Activated CD8-positive, alpha-beta memory T cell treated with anti-CD3 and anti-CD28 coated beads, Interleukin-2, amount 10 ng/mL, durations not matched to agents 7 days and 5 days (primary cell): Measurements from ENCODE around the gene PTPRM. TPM values are rescaled to one million over a fixed set of nuclear protein-coding genes. Genes with fewer than 3 reads are reported as not detected.

ENCODE experiments used
- ATAC-seq: fragments of 150-1000 bp; cut with Tn5 transposase; one replicate; pipeline ENCODE4 v1.10.0; 2021; ENCODE audit warnings: moderate library complexity
- CTCF ChIA-PET: fragments of 350-600 bp; sonication (Branson Sonifier 250); formaldehyde crosslinking; loops from one replicate; lab custom pipeline; 2021; ENCODE audit warnings: antibody characterized with exemption; lab: Charles Lee
- DNase-seq: peaks from one replicate; pipeline ENCODE4 v3.0.0-alpha.2; 2020
- H3K27ac Mint-ChIP-seq: one replicate; pipeline ENCODE4 v1.8.0; 2021; ENCODE audit warnings: mild to moderate bottlenecking, mixed read lengths
- H3K27me3 Mint-ChIP-seq: one replicate; pipeline ENCODE4 v1.8.0; 2021; ENCODE audit warnings: mixed read lengths
- H3K36me3 Mint-ChIP-seq: one replicate; pipeline ENCODE4 v1.8.0; 2021; ENCODE audit warnings: mild to moderate bottlenecking, mixed read lengths
- H3K4me1 Mint-ChIP-seq: one replicate; pipeline ENCODE4 v1.8.0; 2021; ENCODE audit warnings: mixed read lengths
- H3K4me3 Mint-ChIP-seq: one replicate; pipeline ENCODE4 v1.8.0; 2021; ENCODE audit warnings: mild to moderate bottlenecking, moderate library complexity, mixed read lengths
- H3K9me3 Mint-ChIP-seq: one replicate; pipeline ENCODE4 v1.8.0; 2022; ENCODE audit warnings: low read depth, mixed read lengths
- total RNA-seq, 2 experiments: library from RNA; stranded (reverse); gene quantifications; one replicate each; pipeline ENCODE4 v1.2.3, GENCODE V29; 2021

Gene PTPRM
- total RNA-seq, 2 experiments from 2014 or later: 3.1 to 5.7 TPM

DNA sequence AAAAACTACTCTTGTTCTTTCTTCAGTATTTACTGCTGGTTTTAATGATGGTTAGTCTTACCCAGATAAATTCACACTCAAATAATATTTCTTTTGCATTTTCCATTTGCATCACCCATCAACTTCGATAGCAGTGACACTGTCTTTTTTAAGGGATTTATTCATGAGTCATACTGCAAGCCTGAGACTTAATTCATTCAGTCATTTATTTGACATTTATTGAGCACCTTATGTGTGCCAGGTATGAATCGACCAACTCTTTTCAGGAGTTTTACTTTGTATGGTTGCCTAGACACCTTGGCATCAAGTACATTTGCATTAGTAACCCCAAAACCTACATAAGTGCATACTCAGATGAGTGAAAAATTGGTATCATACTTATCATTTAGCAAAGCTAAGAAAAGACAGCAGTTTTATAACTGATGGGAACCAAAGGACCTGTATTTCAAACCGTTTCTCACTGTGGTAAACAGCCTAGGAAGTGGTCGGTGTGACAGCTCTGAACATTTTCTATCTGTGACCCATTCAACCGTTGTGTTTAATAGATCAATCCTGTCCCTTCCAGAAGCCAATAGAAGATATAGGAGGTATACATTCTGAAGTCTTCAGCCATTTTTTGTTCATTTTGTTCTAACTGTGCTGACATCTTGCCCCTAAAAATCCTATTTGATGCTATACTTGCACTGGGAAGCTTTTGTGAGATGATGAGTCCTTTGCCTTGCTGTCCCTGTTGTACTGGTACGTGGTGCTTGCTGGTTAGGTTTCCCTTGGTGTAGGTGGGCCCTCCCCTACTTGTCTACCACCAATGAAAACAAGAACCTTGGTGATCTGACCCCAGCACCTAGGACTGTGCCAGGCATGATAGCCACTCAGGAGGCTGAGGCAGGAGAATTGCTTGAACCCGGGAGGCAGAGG, 557.4 kb downstream of the PTPRM start:
- no peaks in the 10 kb centered on the region for H3K27me3 Mint-ChIP-seq
- no peak for DNase-seq
- H3K27ac Mint-ChIP-seq: no peak overlapping the region
- H3K4me1 Mint-ChIP-seq: no peaks in the 10 kb centered on the region
- H3K4me3 Mint-ChIP-seq: no peak overlapping the region
- H3K9me3 Mint-ChIP-seq: peaks cover 8% of the 10 kb centered on the region
- CTCF ChIA-PET: no interaction called here
- no peaks in the 10 kb centered on the region for H3K36me3 Mint-ChIP-seq
- ATAC-seq: no peak

DNA sequence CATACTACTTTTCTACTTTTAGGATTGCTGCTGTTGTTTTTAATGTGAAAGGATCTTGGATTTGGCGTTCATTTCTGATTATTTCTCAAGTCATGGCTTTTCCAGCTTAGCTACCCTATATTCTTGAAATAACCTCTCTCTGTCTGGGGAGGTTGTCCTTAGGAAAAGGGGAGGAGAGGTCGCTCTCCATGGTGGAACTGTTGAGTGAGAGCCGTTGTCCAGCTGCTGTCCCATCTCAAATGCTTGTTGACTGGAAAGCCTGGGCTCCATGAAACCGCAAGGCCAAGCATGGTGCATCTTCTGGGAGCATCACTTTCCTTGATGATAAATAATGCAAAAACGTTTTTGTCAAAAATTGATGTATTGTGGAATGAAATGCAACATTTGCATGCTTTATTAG, 563.0 kb downstream of the PTPRM start:
- no peak overlapping the region for H3K27ac Mint-ChIP-seq
- ATAC-seq (no peak), DNase-seq (no peak)
- H3K4me3 Mint-ChIP-seq: no peak overlapping the region
- peaks cover 12% of the 10 kb centered on the region for H3K9me3 Mint-ChIP-seq
- no peaks in the 10 kb centered on the region for H3K27me3 Mint-ChIP-seq
- H3K4me1 Mint-ChIP-seq: no peaks in the 10 kb centered on the region
- H3K36me3 Mint-ChIP-seq: no peaks in the 10 kb centered on the region
- CTCF ChIA-PET: no interaction called here

DNA sequence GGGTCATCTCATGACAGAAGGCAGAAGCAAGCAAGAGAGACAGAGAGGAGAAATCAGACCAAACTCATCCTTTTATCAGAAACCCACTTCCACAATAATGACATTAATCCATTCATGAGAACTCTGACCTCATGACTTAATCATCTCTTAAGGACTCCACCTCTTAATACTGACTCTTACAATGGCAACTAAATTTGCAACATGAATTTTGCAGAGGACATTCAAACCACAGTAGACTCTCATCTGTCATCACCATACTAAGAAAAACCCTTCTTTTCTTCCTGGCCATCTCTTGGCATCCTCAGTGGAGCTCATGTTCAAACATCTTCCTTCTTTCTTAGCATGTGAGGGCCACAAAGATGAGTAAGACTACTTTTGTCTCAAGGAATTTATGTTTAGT, 565.9 kb downstream of the PTPRM start:
- peaks cover 4% of the 10 kb centered on the region for H3K9me3 Mint-ChIP-seq
- H3K4me1 Mint-ChIP-seq: no peaks in the 10 kb centered on the region
- H3K27me3 Mint-ChIP-seq: no peaks in the 10 kb centered on the region
- ATAC-seq (no peak), DNase-seq (no peak)
- no peak overlapping the region for H3K27ac Mint-ChIP-seq
- H3K36me3 Mint-ChIP-seq: no peaks in the 10 kb centered on the region
- no peak overlapping the region for H3K4me3 Mint-ChIP-seq
- CTCF ChIA-PET: no interaction called here

DNA sequence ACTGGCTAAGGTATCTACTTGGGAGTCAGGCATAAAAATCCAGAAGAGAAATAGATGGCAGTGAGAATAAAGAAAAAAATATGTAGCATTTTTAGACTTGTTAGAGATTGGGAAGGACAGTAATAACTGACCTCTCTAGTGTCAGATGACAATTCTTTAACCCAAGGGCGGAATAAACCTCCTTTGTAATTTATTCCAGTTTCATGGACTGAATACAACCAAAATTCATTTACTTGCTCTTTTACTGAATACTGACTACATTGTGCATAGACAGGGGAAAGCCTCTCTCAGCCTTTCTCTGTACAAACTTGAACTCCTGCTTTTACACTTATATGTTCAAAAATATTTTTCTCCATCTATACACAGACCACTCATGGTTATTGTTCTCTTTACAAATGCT, 566.8 kb downstream of the PTPRM start:
- no peaks in the 10 kb centered on the region for H3K36me3 Mint-ChIP-seq
- no peak for ATAC-seq
- no peaks in the 10 kb centered on the region for H3K27me3 Mint-ChIP-seq
- peaks cover 6% of the 10 kb centered on the region for H3K9me3 Mint-ChIP-seq
- CTCF ChIA-PET: no interaction called here
- no peak for DNase-seq
- no peaks in the 10 kb centered on the region for H3K4me1 Mint-ChIP-seq
- no peak overlapping the region for H3K4me3 Mint-ChIP-seq
- H3K27ac Mint-ChIP-seq: no peak overlapping the region

DNA sequence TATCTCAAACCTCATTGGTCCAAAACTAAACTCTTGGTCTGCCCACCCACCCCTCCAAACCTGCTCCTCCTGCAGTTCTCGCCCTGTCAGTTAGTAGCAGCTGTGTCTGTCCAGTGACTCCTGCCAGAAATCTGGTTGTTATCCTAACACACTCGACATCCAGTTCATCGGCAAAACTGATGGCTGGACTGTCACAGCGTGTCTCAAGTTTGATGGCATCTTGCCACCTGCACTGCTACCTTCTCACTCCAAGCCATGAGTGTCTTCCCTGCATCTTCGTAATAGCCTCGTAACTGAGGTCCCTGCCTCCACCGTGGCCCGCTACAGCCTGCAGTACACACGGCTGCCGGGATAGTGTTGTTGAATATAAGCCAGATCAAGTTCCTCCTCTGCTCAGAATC, 572.0 kb downstream of the PTPRM start:
- CTCF ChIA-PET: no interaction called here
- H3K27ac Mint-ChIP-seq: no peak overlapping the region
- H3K9me3 Mint-ChIP-seq: peaks cover 9% of the 10 kb centered on the region
- H3K4me1 Mint-ChIP-seq: no peaks in the 10 kb centered on the region
- no peaks in the 10 kb centered on the region for H3K36me3 Mint-ChIP-seq
- H3K27me3 Mint-ChIP-seq: no peaks in the 10 kb centered on the region
- H3K4me3 Mint-ChIP-seq: no peak overlapping the region
- DNase-seq (no peak), ATAC-seq (no peak)

DNA sequence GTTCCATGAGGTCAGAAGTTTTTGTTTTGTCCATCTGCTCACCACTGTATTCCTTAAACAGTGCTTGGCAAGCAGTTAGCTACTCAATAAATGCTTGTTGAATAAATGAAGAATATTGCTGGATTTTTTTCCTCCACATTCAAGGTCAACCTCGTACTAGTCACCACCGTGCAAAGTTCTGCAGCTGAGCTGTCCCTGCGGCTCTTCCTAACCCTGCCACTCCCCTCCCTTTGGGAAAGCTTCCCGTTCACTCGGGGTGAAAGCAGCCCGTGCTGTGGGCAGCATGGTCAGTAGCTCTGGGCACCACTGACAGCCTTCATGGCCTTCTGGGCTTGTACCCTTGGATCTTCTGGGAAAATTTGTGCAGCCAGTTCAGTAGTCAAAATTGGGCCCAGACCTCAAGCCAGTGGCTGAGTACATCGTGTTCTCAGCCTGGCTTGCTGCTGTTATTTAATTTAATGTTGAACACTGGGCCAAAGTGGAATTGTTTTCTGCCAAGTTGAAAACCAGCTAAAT, 572.8 kb downstream of the PTPRM start:
- Mint-ChIP-seq H3K27me3 (no peaks in the 10 kb centered on the region), H3K36me3 (no peaks in the 10 kb centered on the region), H3K9me3 (peaks cover 8% of the 10 kb centered on the region), H3K4me3 (no peak overlapping the region), H3K4me1 (no peaks in the 10 kb centered on the region), H3K27ac (no peak overlapping the region)
- DNase-seq (no peak), ATAC-seq (no peak)
- CTCF ChIA-PET: no interaction called here

DNA sequence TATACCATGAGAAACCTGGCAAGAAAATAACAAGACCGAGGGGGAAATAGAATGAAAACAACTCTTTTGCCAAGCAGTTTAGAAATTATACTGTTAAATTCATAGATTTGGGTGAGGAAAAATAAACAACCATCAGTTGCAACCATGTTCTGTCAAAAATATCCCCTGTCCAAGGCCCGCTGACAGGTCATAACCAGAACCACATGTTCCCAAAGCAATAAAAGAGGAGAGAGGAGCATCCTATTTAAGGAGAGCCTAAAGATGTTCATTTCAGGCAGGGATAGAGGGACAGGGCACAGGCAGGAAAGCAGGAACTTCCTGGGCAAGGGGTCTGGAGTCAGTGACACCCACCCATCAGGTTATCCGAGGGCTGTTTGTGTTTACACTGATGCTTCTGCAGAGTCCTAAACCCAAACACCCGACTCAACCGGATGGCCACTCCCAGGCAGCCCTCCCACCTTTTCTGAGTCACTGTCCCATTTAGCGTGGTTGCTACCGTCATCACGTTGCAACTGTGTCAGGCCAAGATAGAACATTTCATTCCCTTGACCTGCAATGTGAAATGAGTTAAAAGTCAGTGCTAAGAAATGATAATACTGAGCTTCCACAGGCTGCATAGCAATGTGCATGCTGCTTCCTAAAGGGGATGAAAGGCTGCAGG, 573.9 kb downstream of the PTPRM start:
- CTCF ChIA-PET: no interaction called here
- DNase-seq: no peak
- no peak overlapping the region for H3K4me3 Mint-ChIP-seq
- no peak for ATAC-seq
- no peaks in the 10 kb centered on the region for H3K27me3 Mint-ChIP-seq
- no peak overlapping the region for H3K27ac Mint-ChIP-seq
- no peaks in the 10 kb centered on the region for H3K36me3 Mint-ChIP-seq
- peaks cover 8% of the 10 kb centered on the region for H3K9me3 Mint-ChIP-seq
- no peaks in the 10 kb centered on the region for H3K4me1 Mint-ChIP-seq

DNA sequence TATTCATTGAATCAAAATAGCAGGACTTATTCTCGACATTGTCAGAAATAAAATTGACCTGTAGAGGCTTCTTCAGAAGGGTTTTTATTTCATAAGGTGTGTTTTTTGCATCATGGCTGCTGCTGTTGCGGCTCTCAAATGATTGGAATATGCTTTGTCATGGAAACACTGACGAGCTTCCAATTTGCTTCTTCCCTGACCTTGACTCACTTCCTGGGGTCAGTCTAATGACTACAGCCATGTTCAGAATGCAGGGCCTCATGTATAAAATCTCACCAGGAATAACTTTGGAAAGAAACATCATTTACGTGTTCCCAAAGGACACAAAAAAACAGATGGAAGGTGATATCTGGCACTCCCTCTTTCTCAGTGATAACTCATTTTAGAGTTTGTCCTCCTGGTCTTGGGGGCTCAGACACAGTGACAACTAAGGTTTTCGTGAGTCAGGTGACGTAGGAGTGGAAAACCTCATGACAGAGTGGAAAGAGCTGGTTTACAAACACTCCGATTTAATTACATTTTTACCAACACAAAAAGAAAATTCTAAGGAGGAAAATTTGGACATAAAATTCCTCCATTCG, 575.1 kb downstream of the PTPRM start:
- no peak overlapping the region for H3K4me3 Mint-ChIP-seq
- H3K4me1 Mint-ChIP-seq: no peaks in the 10 kb centered on the region
- no peak overlapping the region for H3K27ac Mint-ChIP-seq
- H3K9me3 Mint-ChIP-seq: peaks cover 8% of the 10 kb centered on the region
- ATAC-seq (no peak), DNase-seq (no peak)
- no peaks in the 10 kb centered on the region for H3K36me3 Mint-ChIP-seq
- CTCF ChIA-PET: no interaction called here
- no peaks in the 10 kb centered on the region for H3K27me3 Mint-ChIP-seq

DNA sequence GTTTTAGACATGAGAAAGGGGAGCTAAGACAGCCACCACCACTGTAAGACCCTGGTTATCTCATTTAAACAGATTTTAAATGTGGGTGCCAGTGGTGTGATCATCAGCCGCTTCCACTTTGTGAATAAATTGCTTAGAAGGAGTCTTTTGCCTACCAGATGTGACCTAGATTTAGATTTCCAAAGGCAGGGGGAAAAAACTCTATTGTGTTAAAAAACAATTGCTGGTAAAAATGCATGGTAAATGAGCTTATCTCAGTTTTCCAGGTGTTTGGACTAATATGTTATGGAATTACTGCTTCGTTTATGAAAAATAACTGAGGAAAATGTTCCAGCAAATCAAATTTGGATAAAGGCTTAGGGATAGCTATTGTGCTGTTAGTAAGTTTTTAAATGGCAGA, 575.8 kb downstream of the PTPRM start:
- no peak overlapping the region for H3K4me3 Mint-ChIP-seq
- DNase-seq (no peak), ATAC-seq (no peak)
- no peaks in the 10 kb centered on the region for H3K27me3 Mint-ChIP-seq
- H3K4me1 Mint-ChIP-seq: no peaks in the 10 kb centered on the region
- no peak overlapping the region for H3K27ac Mint-ChIP-seq
- peaks cover 8% of the 10 kb centered on the region for H3K9me3 Mint-ChIP-seq
- no peaks in the 10 kb centered on the region for H3K36me3 Mint-ChIP-seq
- CTCF ChIA-PET: no interaction called here

DNA sequence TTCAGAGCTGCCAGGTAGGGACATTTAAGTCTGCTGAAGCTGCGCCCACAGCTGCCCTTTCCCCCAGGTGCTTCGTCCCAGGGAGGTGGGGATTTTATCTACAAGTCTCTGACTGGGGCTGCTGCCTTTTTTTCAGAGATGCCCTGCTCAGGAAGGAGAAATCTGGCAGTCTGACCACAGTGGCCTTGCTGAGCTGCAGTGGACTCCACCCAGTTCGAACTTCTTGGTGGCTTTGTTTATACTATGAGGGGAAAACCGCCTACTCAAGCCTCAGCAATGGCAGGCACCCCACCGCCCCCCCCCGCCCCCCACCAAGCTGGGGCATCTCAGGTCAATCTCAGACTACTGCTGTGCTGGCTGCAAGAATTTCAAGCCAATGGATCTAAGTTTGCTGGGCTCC, 584.1 kb downstream of the PTPRM start:
- Mint-ChIP-seq H3K36me3 (no peaks in the 10 kb centered on the region), H3K4me3 (no peak overlapping the region), H3K4me1 (no peaks in the 10 kb centered on the region), H3K27me3 (no peaks in the 10 kb centered on the region), H3K27ac (no peak overlapping the region), H3K9me3 (peaks cover 3% of the 10 kb centered on the region)
- no peak for ATAC-seq
- DNase-seq: no peak
- CTCF ChIA-PET: no interaction called here

DNA sequence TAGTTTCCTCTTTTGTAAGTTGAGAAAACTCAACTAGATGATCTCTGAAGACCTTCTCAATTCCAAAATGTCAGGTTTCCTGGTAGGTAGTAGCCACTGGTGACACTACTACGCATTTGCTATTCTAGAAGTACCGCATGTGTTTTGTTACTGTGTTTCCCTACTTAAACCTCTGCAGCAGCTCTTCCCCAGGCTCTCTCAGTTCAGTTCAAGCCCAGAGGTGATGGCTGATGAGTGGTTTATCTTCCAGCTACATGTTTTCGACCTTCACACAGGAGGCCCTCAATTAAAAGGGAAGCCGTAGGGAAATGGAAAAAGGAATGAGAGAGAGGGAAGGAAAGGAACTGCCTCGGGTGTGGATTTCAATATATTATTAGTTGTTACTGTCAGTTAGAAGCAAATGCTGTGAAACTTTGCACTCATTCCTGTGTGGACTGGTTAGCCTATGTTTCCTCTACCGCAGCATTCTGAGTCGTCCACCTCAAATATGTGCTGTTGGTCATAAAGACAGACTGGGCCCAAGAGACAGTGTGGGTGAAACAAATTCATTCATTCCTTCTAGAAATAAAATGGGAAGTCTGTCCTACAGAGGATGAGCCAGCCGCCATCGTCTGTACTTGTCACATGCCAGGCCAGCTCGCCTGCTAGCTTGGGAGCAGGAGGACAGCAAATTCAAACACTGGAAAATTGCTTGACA, 586.9 kb downstream of the PTPRM start:
- no peak overlapping the region for H3K4me3 Mint-ChIP-seq
- no peaks in the 10 kb centered on the region for H3K4me1 Mint-ChIP-seq
- DNase-seq (no peak), ATAC-seq (no peak)
- H3K36me3 Mint-ChIP-seq: no peaks in the 10 kb centered on the region
- H3K27ac Mint-ChIP-seq: no peak overlapping the region
- peaks cover 3% of the 10 kb centered on the region for H3K9me3 Mint-ChIP-seq
- H3K27me3 Mint-ChIP-seq: no peaks in the 10 kb centered on the region
- CTCF ChIA-PET: no interaction called here

DNA sequence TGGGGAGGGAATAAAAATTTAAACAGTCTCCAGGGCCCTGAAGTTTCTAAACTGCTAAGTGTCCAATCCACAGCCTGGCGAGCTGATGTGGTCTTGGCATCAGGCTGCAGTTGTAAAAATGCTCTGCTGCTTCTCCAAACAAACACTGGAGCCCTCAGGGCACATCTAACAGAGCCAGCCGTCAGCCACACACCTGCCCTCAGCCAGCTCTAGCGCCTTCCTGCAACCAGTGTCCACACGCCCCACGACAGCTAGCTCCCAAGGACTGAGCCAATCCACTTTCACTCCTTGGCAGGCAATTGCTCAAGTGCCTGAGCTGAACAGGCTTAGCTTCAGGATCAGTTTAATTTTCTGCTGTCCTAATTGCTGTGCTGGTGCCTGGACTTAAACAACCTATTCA, 595.7 kb downstream of the PTPRM start:
- H3K4me3 Mint-ChIP-seq: no peak overlapping the region
- peaks cover 3% of the 10 kb centered on the region for H3K9me3 Mint-ChIP-seq
- no peak for ATAC-seq
- H3K27ac Mint-ChIP-seq: no peak overlapping the region
- H3K36me3 Mint-ChIP-seq: no peaks in the 10 kb centered on the region
- DNase-seq: no peak
- no peaks in the 10 kb centered on the region for H3K4me1 Mint-ChIP-seq
- no peaks in the 10 kb centered on the region for H3K27me3 Mint-ChIP-seq
- CTCF ChIA-PET: no interaction called here

DNA sequence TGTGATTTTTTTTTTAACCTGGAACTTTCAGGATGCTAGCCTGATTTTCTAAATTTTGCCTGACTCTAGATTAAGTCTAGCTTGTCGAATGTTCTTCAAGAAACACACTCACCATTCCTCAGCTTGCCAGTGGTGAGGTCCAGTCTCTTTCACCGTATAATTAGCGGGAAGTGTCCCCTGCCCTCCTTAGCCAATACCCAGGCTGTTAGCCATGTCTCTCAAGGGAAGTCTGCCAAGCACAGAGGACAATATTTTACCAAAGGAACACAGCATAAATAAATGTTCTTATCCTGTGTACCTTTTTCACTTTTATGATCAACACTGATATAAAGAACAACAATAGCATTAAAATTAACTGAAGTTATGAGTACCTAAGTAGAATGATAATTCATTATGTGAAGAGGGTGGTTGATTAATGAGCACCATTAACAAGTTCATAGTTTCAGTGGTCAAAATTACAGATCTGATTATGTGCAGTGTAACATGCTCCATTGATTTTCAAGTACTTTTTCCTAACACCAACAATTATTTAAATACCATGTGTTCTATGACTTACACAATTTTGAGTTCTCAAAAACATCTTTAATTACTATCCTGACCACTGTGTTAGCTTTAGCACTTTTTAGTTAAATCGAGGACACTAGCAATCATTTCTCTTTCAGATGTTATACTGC, 596.3 kb downstream of the PTPRM start:
- ATAC-seq (no peak), DNase-seq (no peak)
- no peaks in the 10 kb centered on the region for H3K36me3 Mint-ChIP-seq
- H3K9me3 Mint-ChIP-seq: no peaks in the 10 kb centered on the region
- no peak overlapping the region for H3K4me3 Mint-ChIP-seq
- H3K4me1 Mint-ChIP-seq: no peaks in the 10 kb centered on the region
- H3K27me3 Mint-ChIP-seq: no peaks in the 10 kb centered on the region
- H3K27ac Mint-ChIP-seq: no peak overlapping the region
- CTCF ChIA-PET: no interaction called here
